ENCODE results near the gene IGSF3.

The IGSF3 gene

DNA sequence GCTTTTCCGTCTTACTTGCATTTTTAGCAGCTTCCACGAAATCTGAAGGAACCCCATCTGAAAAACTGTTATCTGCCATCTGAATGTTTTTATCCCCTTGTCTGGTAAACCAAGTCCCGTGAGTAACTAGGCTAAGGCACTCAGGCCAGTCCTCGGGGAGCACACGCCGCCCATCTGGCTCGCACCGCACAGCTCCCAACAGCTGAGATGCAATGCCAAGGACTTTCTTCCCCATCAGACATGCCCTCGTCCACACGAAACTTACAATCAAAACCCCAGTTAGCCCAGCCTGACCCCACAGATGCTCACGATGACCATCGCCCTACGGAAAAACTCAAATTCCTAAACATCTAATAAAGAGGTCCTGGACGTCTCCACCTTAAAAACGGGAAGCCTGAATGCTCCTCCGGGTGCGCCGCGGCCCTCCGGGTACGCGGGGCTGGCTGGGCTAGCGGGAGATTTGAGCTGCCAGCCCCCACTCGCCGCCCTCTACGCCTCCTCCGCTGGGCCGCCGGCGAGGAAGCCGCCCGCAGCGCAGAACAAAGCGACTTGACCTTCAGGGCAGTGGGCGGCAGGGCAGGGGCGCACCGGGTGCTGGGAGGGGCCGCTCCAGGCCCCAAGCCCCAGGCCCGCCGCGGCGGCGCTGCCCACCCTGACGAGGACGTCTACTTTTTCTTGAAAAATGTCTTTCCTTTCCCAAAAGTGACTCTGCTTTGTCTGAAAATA, 133.4 kb downstream of the IGSF3 start:
- Histone ChIP-seq H2BK5ac (ENCODE audit: low read depth, low read length, poor library complexity, severe bottlenecking) (no peak overlapping the region), H2AK5ac (ENCODE audit: low read length, severe bottlenecking) (no peak overlapping the region), H4K91ac (ENCODE audit: low read length) (no peak overlapping the region), H3K79me1 (replicated peaks; ENCODE audit: low read length, poor library complexity, severe bottlenecking) (no peaks in the 10 kb centered on the region), H3K27ac (ENCODE audit: low read length, poor library complexity, severe bottlenecking) (no peak overlapping the region), H3K9ac (ENCODE audit: low read length) (no peak overlapping the region), H2BK120ac (ENCODE audit: low read depth, low read length) (no peak overlapping the region), H2AFZ (ENCODE audit: low read depth, low read length) (no peak overlapping the region), H3K23ac (ENCODE audit: low read length in 2 of 2) (no peak overlapping the region), H2BK12ac (ENCODE audit: low read length in 2 of 2) (no peak overlapping the region), H3K18ac (ENCODE audit: low read depth in 1 of 2, low read length in 2 of 2) (no peak overlapping the region), H3K4me2 (ENCODE audit: low read length, poor library complexity, severe bottlenecking) (no peak overlapping the region), H3K9me3 (ENCODE audit: control insufficient read depth, low read length) (no peaks in the 10 kb centered on the region), H3K27me3 (ENCODE audit: control insufficient read depth in 1 of 2, insufficient read depth in 1 of 2, low read length in 2 of 2) (no peaks in the 10 kb centered on the region), H3K4ac (ENCODE audit: low read depth in 1 of 2, low read length in 2 of 2) (no peak overlapping the region), H3K14ac (ENCODE audit: low read length in 2 of 2) (no peak overlapping the region), H3K36me3 (ENCODE audit: control insufficient read depth in 1 of 2, insufficient read depth in 2 of 2, low read depth in 1 of 2, low read length in 2 of 2) (peaks cover 19 to 24% of the 10 kb centered on the region in 2 experiments), H3K4me1 (ENCODE audit: control insufficient read depth, insufficient read depth, low read depth, low read length) (peaks cover 1% of the 10 kb centered on the region), H3K4me3 (ENCODE audit: insufficient read depth in 1 of 2, low read depth in 1 of 2, low read length in 2 of 2) (no peak overlapping the region), H2BK15ac (ENCODE audit: low read depth, poor library complexity, severe bottlenecking) (no peak overlapping the region), H4K8ac (ENCODE audit: low read length) (no peak overlapping the region)
- WGBS = 98% methylated on average over 43 of the region's 45 CpGs
- no peak for DNase-seq

DNA sequence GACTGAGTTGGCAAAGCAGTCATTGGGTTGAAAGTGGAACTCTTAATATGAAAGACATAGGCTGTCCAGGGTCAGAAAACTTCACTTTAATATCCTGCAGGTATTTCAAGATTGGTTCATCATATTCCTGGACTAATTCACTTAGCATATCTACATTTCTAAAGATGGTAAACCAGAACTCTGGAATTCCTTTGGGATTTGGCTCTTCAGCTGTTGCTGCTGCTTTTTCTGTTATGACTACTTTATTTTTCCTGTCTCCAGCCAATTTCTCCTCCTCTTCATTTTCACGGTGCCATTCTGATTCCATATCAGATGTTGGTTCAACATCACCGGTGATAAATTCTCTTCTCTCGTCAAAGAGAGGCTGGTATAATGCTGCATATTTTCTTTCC, 134.1 kb downstream of the IGSF3 start:
- Histone ChIP-seq H3K4me3 (ENCODE audit: insufficient read depth in 1 of 2, low read depth in 1 of 2, low read length in 2 of 2) (no peak overlapping the region), H2BK120ac (ENCODE audit: low read depth, low read length) (no peak overlapping the region), H2AK5ac (ENCODE audit: low read length, severe bottlenecking) (no peak overlapping the region), H3K27ac (ENCODE audit: low read length, poor library complexity, severe bottlenecking) (no peak overlapping the region), H2BK12ac (ENCODE audit: low read length in 2 of 2) (no peak overlapping the region), H2BK5ac (ENCODE audit: low read depth, low read length, poor library complexity, severe bottlenecking) (no peak overlapping the region), H3K23ac (ENCODE audit: low read length in 2 of 2) (no peak overlapping the region), H4K91ac (ENCODE audit: low read length) (no peak overlapping the region), H3K79me1 (replicated peaks; ENCODE audit: low read length, poor library complexity, severe bottlenecking) (no peaks in the 10 kb centered on the region), H3K9me3 (ENCODE audit: control insufficient read depth, low read length) (no peaks in the 10 kb centered on the region), H3K27me3 (ENCODE audit: control insufficient read depth in 1 of 2, insufficient read depth in 1 of 2, low read length in 2 of 2) (no peaks in the 10 kb centered on the region), H3K14ac (ENCODE audit: low read length in 2 of 2) (no peak overlapping the region), H3K4me1 (ENCODE audit: control insufficient read depth, insufficient read depth, low read depth, low read length) (peaks cover 1% of the 10 kb centered on the region), H2BK15ac (ENCODE audit: low read depth, poor library complexity, severe bottlenecking) (no peak overlapping the region), H3K18ac (ENCODE audit: low read depth in 1 of 2, low read length in 2 of 2) (no peak overlapping the region), H4K8ac (ENCODE audit: low read length) (no peak overlapping the region), H3K36me3 (ENCODE audit: control insufficient read depth in 1 of 2, insufficient read depth in 2 of 2, low read depth in 1 of 2, low read length in 2 of 2) (peaks cover 19 to 24% of the 10 kb centered on the region in 2 experiments), H3K4ac (ENCODE audit: low read depth in 1 of 2, low read length in 2 of 2) (no peak overlapping the region), H3K4me2 (ENCODE audit: low read length, poor library complexity, severe bottlenecking) (no peak overlapping the region), H2AFZ (ENCODE audit: low read depth, low read length) (no peak overlapping the region), H3K9ac (ENCODE audit: low read length) (no peak overlapping the region)
- DNase-seq = no peak
- 95% methylated on average over 3 of the region's 3 CpGs for WGBS

- WGBS = 97% methylated on average over 23 of the region's 23 CpGs
Observed at GRCh38 chr1:116532671-116533428, 134.7 kb downstream of the IGSF3 start.

DNA sequence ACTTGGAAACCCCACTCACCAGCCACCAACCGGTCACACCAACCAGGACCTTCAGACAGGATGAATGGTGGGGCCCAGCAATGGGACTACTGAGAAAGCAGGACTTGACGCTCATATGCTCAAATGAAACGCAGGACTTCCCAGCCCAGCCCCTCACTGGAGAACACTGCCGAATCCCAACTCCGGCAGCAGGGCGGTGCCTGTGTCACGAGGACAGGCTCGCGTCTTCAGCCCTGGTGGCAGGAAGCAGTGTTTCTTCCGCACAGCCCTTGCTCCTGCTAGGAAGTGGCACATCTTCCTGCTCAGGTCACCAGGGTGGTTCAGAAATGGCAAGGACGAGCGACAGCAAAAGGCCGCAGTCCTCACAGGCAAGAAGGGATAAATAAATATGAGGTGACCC, 135.6 kb downstream of the IGSF3 start:
- H4K8ac ChIP-seq (ENCODE audit: low read length) = no peak overlapping the region

More at GRCh38 chr1:116532671-116533428, 134.7 kb downstream of the IGSF3 start:
- Histone ChIP-seq H3K14ac (ENCODE audit: low read length in 2 of 2) (no peak overlapping the region), H3K79me1 (replicated peaks; ENCODE audit: low read length, poor library complexity, severe bottlenecking) (no peaks in the 10 kb centered on the region), H3K9ac (ENCODE audit: low read length) (no peak overlapping the region), H3K4me2 (ENCODE audit: low read length, poor library complexity, severe bottlenecking) (no peak overlapping the region), H2BK12ac (ENCODE audit: low read length in 2 of 2) (no peak overlapping the region), H2BK5ac (ENCODE audit: low read depth, low read length, poor library complexity, severe bottlenecking) (no peak overlapping the region), H3K4me3 (ENCODE audit: insufficient read depth in 1 of 2, low read depth in 1 of 2, low read length in 2 of 2) (no peak overlapping the region), H3K36me3 (ENCODE audit: control insufficient read depth in 1 of 2, insufficient read depth in 2 of 2, low read depth in 1 of 2, low read length in 2 of 2) (peaks cover 19 to 24% of the 10 kb centered on the region in 2 experiments), H3K18ac (ENCODE audit: low read depth in 1 of 2, low read length in 2 of 2) (no peak overlapping the region), H3K23ac (ENCODE audit: low read length in 2 of 2) (no peak overlapping the region), H2AFZ (ENCODE audit: low read depth, low read length) (no peak overlapping the region), H2AK5ac (ENCODE audit: low read length, severe bottlenecking) (no peak overlapping the region), H2BK15ac (ENCODE audit: low read depth, poor library complexity, severe bottlenecking) (no peak overlapping the region), H4K8ac (ENCODE audit: low read length) (no peak overlapping the region), H3K4me1 (ENCODE audit: control insufficient read depth, insufficient read depth, low read depth, low read length) (peaks cover 1% of the 10 kb centered on the region), H3K4ac (ENCODE audit: low read depth in 1 of 2, low read length in 2 of 2) (no peak overlapping the region), H4K91ac (ENCODE audit: low read length) (no peak overlapping the region), H3K9me3 (ENCODE audit: control insufficient read depth, low read length) (no peaks in the 10 kb centered on the region), H2BK120ac (ENCODE audit: low read depth, low read length) (no peak overlapping the region), H3K27ac (ENCODE audit: low read length, poor library complexity, severe bottlenecking) (no peak overlapping the region), H3K27me3 (ENCODE audit: control insufficient read depth in 1 of 2, insufficient read depth in 1 of 2, low read length in 2 of 2) (no peaks in the 10 kb centered on the region)
- DNase-seq = no peak

More for the DNA sequence above, 135.6 kb downstream of the IGSF3 start:
- Histone ChIP-seq H3K27me3 (ENCODE audit: control insufficient read depth in 1 of 2, insufficient read depth in 1 of 2, low read length in 2 of 2) (no peaks in the 10 kb centered on the region), H3K9ac (ENCODE audit: low read length) (no peak overlapping the region), H2BK12ac (ENCODE audit: low read length in 2 of 2) (no peak overlapping the region), H2BK5ac (ENCODE audit: low read depth, low read length, poor library complexity, severe bottlenecking) (no peak overlapping the region), H3K4ac (ENCODE audit: low read depth in 1 of 2, low read length in 2 of 2) (no peak overlapping the region), H3K27ac (ENCODE audit: low read length, poor library complexity, severe bottlenecking) (no peak overlapping the region), H3K14ac (ENCODE audit: low read length in 2 of 2) (no peak overlapping the region), H2AK5ac (ENCODE audit: low read length, severe bottlenecking) (no peak overlapping the region), H3K4me1 (ENCODE audit: control insufficient read depth, insufficient read depth, low read depth, low read length) (peaks cover 1% of the 10 kb centered on the region), H3K4me2 (ENCODE audit: low read length, poor library complexity, severe bottlenecking) (no peak overlapping the region), H3K18ac (ENCODE audit: low read depth in 1 of 2, low read length in 2 of 2) (no peak overlapping the region), H3K9me3 (ENCODE audit: control insufficient read depth, low read length) (no peaks in the 10 kb centered on the region), H3K79me1 (replicated peaks; ENCODE audit: low read length, poor library complexity, severe bottlenecking) (no peaks in the 10 kb centered on the region), H2BK15ac (ENCODE audit: low read depth, poor library complexity, severe bottlenecking) (no peak overlapping the region), H3K36me3 (ENCODE audit: control insufficient read depth in 1 of 2, insufficient read depth in 2 of 2, low read depth in 1 of 2, low read length in 2 of 2) (peaks cover 19 to 24% of the 10 kb centered on the region in 2 experiments), H4K91ac (ENCODE audit: low read length) (no peak overlapping the region), H2BK120ac (ENCODE audit: low read depth, low read length) (no peak overlapping the region), H3K4me3 (ENCODE audit: insufficient read depth in 1 of 2, low read depth in 1 of 2, low read length in 2 of 2) (no peak overlapping the region), H3K23ac (ENCODE audit: low read length in 2 of 2) (no peak overlapping the region), H2AFZ (ENCODE audit: low read depth, low read length) (no peak overlapping the region)
- DNase-seq = no peak
- 98% methylated on average over 13 of the region's 13 CpGs for WGBS
